ENCODE measurements around the gene ISYNA1.

ISYNA1 gene

GRCh38 chr19:18465964-18466339 is 28.0 kb upstream of the ISYNA1 start:
- no peak for FAIRE-seq

GRCh38 chr19:18465214-18465963 is 27.5 kb upstream of the ISYNA1 start:
- DNase-seq (ENCODE audit: insufficient read length) (no peak), FAIRE-seq (no peak)
- TF ChIP-seq POLR2A (IDR thresholded peaks at IDR 0.05; ENCODE audit: low read depth, low read length) (no peak), TAF1 (IDR thresholded peaks at IDR 0.05; ENCODE audit: borderline replicate concordance, low read depth, low read length) (no peak), POLR2AphosphoS5 (IDR thresholded peaks at IDR 0.05; ENCODE audit: low read depth, low read length) (no peak)

More at GRCh38 chr19:18465964-18466339, 28.0 kb upstream of the ISYNA1 start:
- TF ChIP-seq TAF1 (IDR thresholded peaks at IDR 0.05; ENCODE audit: borderline replicate concordance, low read depth, low read length), result no peak
- no peak for TF ChIP-seq POLR2A (IDR thresholded peaks at IDR 0.05; ENCODE audit: low read depth, low read length)
- TF ChIP-seq POLR2AphosphoS5 (IDR thresholded peaks at IDR 0.05; ENCODE audit: low read depth, low read length), result no peak
- DNase-seq (ENCODE audit: insufficient read length), result no peak

- DNase-seq (ENCODE audit: insufficient read length), result no peak
- no peak for FAIRE-seq
- TF ChIP-seq TAF1 (IDR thresholded peaks at IDR 0.05; ENCODE audit: borderline replicate concordance, low read depth, low read length), result no peak
- no peak for TF ChIP-seq POLR2AphosphoS5 (IDR thresholded peaks at IDR 0.05; ENCODE audit: low read depth, low read length)
- no peak for TF ChIP-seq POLR2A (IDR thresholded peaks at IDR 0.05; ENCODE audit: low read depth, low read length)
These were observed 26.7 kb upstream of the ISYNA1 start for GRCh38 chr19:18464646-18465045.

- DNase-seq (ENCODE audit: insufficient read length) (no peak), FAIRE-seq (no peak)
- no peak for TF ChIP-seq POLR2A (IDR thresholded peaks at IDR 0.05; ENCODE audit: low read depth, low read length)
- TF ChIP-seq TAF1 (IDR thresholded peaks at IDR 0.05; ENCODE audit: borderline replicate concordance, low read depth, low read length), result no peak
- no peak for TF ChIP-seq POLR2AphosphoS5 (IDR thresholded peaks at IDR 0.05; ENCODE audit: low read depth, low read length)
These were observed 23.5 kb upstream of the ISYNA1 start for GRCh38 chr19:18461471-18461870.

- no peak for FAIRE-seq
- no peak for TF ChIP-seq POLR2A (IDR thresholded peaks at IDR 0.05; ENCODE audit: low read depth, low read length)
- DNase-seq (ENCODE audit: insufficient read length), result no peak
These were observed 23.0 kb upstream of the ISYNA1 start for GRCh38 chr19:18460900-18461299.

- FAIRE-seq (no peak), DNase-seq (ENCODE audit: insufficient read length) (no peak)
- TF ChIP-seq TAF1 (IDR thresholded peaks at IDR 0.05; ENCODE audit: borderline replicate concordance, low read depth, low read length), result no peak
- no peak for TF ChIP-seq POLR2AphosphoS5 (IDR thresholded peaks at IDR 0.05; ENCODE audit: low read depth, low read length)
- no peak for TF ChIP-seq POLR2A (IDR thresholded peaks at IDR 0.05; ENCODE audit: low read depth, low read length)
These were observed 19.8 kb upstream of the ISYNA1 start for GRCh38 chr19:18457483-18458331.

GRCh38 chr19:18456974-18457373 is 19.0 kb upstream of the ISYNA1 start:
- DNase-seq (ENCODE audit: insufficient read length), result no peak
- TF ChIP-seq POLR2A (IDR thresholded peaks at IDR 0.05; ENCODE audit: low read depth, low read length), result no peak
- no peak for TF ChIP-seq POLR2AphosphoS5 (IDR thresholded peaks at IDR 0.05; ENCODE audit: low read depth, low read length)
- TF ChIP-seq TAF1 (IDR thresholded peaks at IDR 0.05; ENCODE audit: borderline replicate concordance, low read depth, low read length), result no peak
- no peak for FAIRE-seq

GRCh38 chr19:18456279-18456678 is 18.3 kb upstream of the ISYNA1 start:
- no peak for FAIRE-seq
- TF ChIP-seq TAF1 (IDR thresholded peaks at IDR 0.05; ENCODE audit: borderline replicate concordance, low read depth, low read length) (no peak), POLR2AphosphoS5 (IDR thresholded peaks at IDR 0.05; ENCODE audit: low read depth, low read length) (no peak), POLR2A (IDR thresholded peaks at IDR 0.05; ENCODE audit: low read depth, low read length) (no peak)

GRCh38 chr19:18453269-18454024 is 15.5 kb upstream of the ISYNA1 start:
- FAIRE-seq (no peak), DNase-seq (ENCODE audit: insufficient read length) (no peak)
- TF ChIP-seq POLR2A (IDR thresholded peaks at IDR 0.05; ENCODE audit: low read depth, low read length) (no peak), TAF1 (IDR thresholded peaks at IDR 0.05; ENCODE audit: borderline replicate concordance, low read depth, low read length) (no peak), POLR2AphosphoS5 (IDR thresholded peaks at IDR 0.05; ENCODE audit: low read depth, low read length) (no peak)

More at GRCh38 chr19:18456279-18456678, 18.3 kb upstream of the ISYNA1 start:
- DNase-seq (ENCODE audit: insufficient read length), result no peak

- FAIRE-seq (no peak), DNase-seq (ENCODE audit: insufficient read length) (no peak)
- TF ChIP-seq POLR2AphosphoS5 (IDR thresholded peaks at IDR 0.05; ENCODE audit: low read depth, low read length), result no peak
- no peak for TF ChIP-seq POLR2A (IDR thresholded peaks at IDR 0.05; ENCODE audit: low read depth, low read length)
- no peak for TF ChIP-seq TAF1 (IDR thresholded peaks at IDR 0.05; ENCODE audit: borderline replicate concordance, low read depth, low read length)
These were observed 14.5 kb upstream of the ISYNA1 start for GRCh38 chr19:18452386-18452785.

Measured in GM12892 (cell line).